Loucy (cell line): ENCODE data around the gene ASB1.

Experiments used
- H2AFZ ChIP-seq: fragments of 200-600 bp; sonication (generic); 2 replicates; pipeline ENCODE4 v1.6.0; 2016; ENCODE audit warnings: antibody characterized with exemption, mild to moderate bottlenecking, low read length, moderate library complexity
- H3F3A ChIP-seq: fragments of 200-600 bp; 2 replicates; pipeline ENCODE4 v1.6.0; 2016; ENCODE audit warnings: antibody characterized with exemption, low read depth, mild to moderate bottlenecking
- H3K27me3 ChIP-seq: fragments of 200-600 bp; sonication (generic); 2 replicates; pipeline ENCODE4 v1.6.1; 2014; ENCODE audit warnings: low read length, mild to moderate bottlenecking; ENCODE audit not compliant: insufficient read depth, poor library complexity, severe bottlenecking
- H3K36me3 ChIP-seq: fragments of 200-600 bp; sonication (generic); 2 replicates; pipeline ENCODE4 v1.6.1; 2016; ENCODE audit warnings: low read length; ENCODE audit not compliant: insufficient read depth
- H3K4me1 ChIP-seq: fragments of 200-600 bp; sonication (generic); 2 replicates; pipeline ENCODE4 v1.5.1; 2014; ENCODE audit warnings: low read length, mild to moderate bottlenecking; ENCODE audit not compliant: insufficient read depth, poor library complexity, severe bottlenecking
- H3K4me2 ChIP-seq: fragments of 200-600 bp; sonication (generic); 2 replicates; pipeline ENCODE4 v1.6.0; 2014; ENCODE audit warnings: antibody characterized with exemption, low read length, low read depth, mild to moderate bottlenecking; ENCODE audit not compliant: poor library complexity, severe bottlenecking
- H3K4me3 ChIP-seq: fragments of 200-600 bp; sonication (generic); 2 replicates; pipeline ENCODE4 v1.5.1; 2014; ENCODE audit warnings: low read length, mild to moderate bottlenecking, mixed read lengths; ENCODE audit not compliant: poor library complexity, severe bottlenecking
- H3K79me2 ChIP-seq: fragments of 200-600 bp; sonication (generic); 2 replicates; pipeline ENCODE4 v1.6.1; 2014; ENCODE audit warnings: low read length; ENCODE audit not compliant: insufficient read depth
- H3K9ac ChIP-seq: fragments of 200-600 bp; sonication (generic); 2 replicates; pipeline ENCODE4 v1.6.0; 2014; ENCODE audit warnings: mild to moderate bottlenecking, low read depth, low read length, moderate library complexity; ENCODE audit not compliant: poor library complexity, severe bottlenecking
- H3K9me2 ChIP-seq: fragments of 200-600 bp; sonication (generic); replicated peaks from 2 replicates; pipeline ENCODE4 v1.6.1; 2016; ENCODE audit warnings: low read depth, low read length, mixed read lengths
- H3K9me3 ChIP-seq: fragments of 200-600 bp; sonication (generic); 2 replicates; pipeline ENCODE4 v1.6.1; 2014; ENCODE audit warnings: mild to moderate bottlenecking, antibody characterized with exemption, low read length, low read depth; ENCODE audit not compliant: insufficient read depth
- H4K20me1 ChIP-seq: fragments of 200-600 bp; sonication (generic); 2 replicates; pipeline ENCODE4 v1.6.0; 2014; ENCODE audit warnings: antibody characterized with exemption, low read length, mild to moderate bottlenecking; ENCODE audit not compliant: insufficient read depth, poor library complexity, severe bottlenecking
- EZH2phosphoT487 ChIP-seq: fragments of 200-600 bp; IDR thresholded peaks from 2 replicates; pipeline ENCODE4 v1.6.1; 2018; ENCODE audit warnings: antibody characterized with exemption, mild to moderate bottlenecking, moderate library complexity, borderline replicate concordance
- TF ChIP-seq, protein P1 (sequence below): fragments of 200-600 bp; sonication (generic); conservative IDR thresholded peaks from 2 replicates; pipeline ENCODE4 v1.5.1; 2014; ENCODE audit warnings: mild to moderate bottlenecking, antibody characterized with exemption, low read length

The ASB1 gene

DNA sequence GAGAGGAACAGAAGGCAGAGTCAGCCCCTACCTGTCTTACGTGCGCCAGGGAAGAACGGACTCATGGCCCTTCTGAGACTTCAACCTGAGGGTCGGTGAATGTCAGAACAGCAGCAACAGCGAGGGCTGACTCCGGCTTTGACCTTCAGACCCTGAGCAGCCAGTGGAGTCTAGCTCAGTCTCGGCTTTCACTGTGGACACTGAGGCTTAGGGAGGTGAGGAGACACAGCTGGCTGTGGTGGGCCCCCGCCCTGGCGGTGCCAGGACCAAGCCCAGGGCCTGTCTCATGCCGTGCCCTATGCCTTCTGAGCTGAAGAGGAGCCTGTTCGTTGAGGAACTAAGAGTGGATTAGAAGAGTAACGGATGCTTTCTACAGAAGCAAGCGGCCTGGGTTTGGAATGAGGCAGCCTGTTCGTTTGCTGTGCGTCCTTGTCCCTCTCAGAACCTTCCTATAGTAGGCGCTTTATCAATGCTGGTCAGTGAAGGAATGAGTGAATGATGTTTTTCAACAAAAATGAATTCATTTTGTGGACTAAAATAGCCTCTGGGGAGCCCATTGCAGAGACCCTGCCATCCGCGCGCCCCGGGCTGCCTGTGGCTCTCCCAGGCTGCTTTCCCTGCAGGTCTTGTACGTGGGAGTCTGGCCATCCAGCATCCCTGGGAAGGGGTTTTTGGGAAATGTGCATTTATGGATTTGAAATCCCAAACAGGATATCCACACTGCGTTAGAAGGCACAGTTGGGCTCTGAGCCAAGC lies 38.9 kb downstream of the ASB1 start:
- H3K9me2 ChIP-seq = no peaks in the 10 kb centered on the region
- H3K4me3 ChIP-seq = no peak overlapping the region
- H3K79me2 ChIP-seq = no peaks in the 10 kb centered on the region
- H3K27me3 ChIP-seq = no peaks in the 10 kb centered on the region
- H3K36me3 ChIP-seq = no peaks in the 10 kb centered on the region
- H3K9ac ChIP-seq = no peak overlapping the region
- no peak overlapping the region for H3K4me2 ChIP-seq
- H3K9me3 ChIP-seq = peaks cover 8% of the 10 kb centered on the region; the same call in 1 of the 2 replicates
- H3F3A ChIP-seq = no peaks in the 10 kb centered on the region
- no peaks in the 10 kb centered on the region for H3K4me1 ChIP-seq
- no peak for TF ChIP-seq EZH2phosphoT487
- TF ChIP-seq, protein P1, sequence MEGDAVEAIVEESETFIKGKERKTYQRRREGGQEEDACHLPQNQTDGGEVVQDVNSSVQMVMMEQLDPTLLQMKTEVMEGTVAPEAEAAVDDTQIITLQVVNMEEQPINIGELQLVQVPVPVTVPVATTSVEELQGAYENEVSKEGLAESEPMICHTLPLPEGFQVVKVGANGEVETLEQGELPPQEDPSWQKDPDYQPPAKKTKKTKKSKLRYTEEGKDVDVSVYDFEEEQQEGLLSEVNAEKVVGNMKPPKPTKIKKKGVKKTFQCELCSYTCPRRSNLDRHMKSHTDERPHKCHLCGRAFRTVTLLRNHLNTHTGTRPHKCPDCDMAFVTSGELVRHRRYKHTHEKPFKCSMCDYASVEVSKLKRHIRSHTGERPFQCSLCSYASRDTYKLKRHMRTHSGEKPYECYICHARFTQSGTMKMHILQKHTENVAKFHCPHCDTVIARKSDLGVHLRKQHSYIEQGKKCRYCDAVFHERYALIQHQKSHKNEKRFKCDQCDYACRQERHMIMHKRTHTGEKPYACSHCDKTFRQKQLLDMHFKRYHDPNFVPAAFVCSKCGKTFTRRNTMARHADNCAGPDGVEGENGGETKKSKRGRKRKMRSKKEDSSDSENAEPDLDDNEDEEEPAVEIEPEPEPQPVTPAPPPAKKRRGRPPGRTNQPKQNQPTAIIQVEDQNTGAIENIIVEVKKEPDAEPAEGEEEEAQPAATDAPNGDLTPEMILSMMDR = no peak
- no peak overlapping the region for H2AFZ ChIP-seq
- no peaks in the 10 kb centered on the region for H4K20me1 ChIP-seq

DNA sequence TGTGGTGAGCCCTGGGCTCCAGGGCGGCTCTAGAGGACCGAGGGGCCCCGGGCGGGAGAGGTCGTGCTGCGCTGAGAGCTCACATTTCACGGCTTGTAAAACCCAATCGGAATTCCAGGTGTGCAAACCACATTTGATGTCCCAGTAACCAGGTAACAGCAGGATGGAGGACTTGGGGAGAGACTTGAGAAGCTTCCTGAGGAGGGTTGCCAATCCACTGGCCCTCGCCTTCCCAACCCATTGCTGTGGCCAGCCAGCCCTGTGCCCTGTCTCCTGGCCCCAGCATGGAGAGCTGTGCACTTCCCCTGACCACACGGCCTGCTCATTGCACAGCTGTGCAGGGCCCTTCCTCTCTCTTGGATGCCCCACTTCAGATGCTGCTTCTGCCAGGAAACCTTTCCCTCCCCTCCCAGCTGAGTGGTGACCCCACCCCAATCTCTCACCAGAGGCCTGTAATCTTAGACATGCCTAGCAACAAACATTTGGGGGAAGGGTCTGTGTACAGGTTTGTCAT lies 39.6 kb downstream of the ASB1 start:
- peaks cover 8% of the 10 kb centered on the region; the same call in 1 of the 2 replicates for H3K9me3 ChIP-seq
- no peaks in the 10 kb centered on the region for H3K4me1 ChIP-seq
- no peaks in the 10 kb centered on the region for H4K20me1 ChIP-seq
- no peaks in the 10 kb centered on the region for H3K36me3 ChIP-seq
- H3K4me2 ChIP-seq = no peak overlapping the region
- H2AFZ ChIP-seq = no peak overlapping the region
- no peaks in the 10 kb centered on the region for H3K27me3 ChIP-seq
- H3F3A ChIP-seq = no peaks in the 10 kb centered on the region
- TF ChIP-seq EZH2phosphoT487 = no peak
- TF ChIP-seq, protein P1 = no peak
- H3K4me3 ChIP-seq = no peak overlapping the region
- H3K79me2 ChIP-seq = no peaks in the 10 kb centered on the region
- no peak overlapping the region for H3K9ac ChIP-seq
- H3K9me2 ChIP-seq = no peaks in the 10 kb centered on the region

GRCh38 chr2:238467062-238467461 lies 40.3 kb downstream of the ASB1 start:
- H3K36me3 ChIP-seq = no peaks in the 10 kb centered on the region
- no peaks in the 10 kb centered on the region for H3K27me3 ChIP-seq
- H3K9me2 ChIP-seq = no peaks in the 10 kb centered on the region
- no peaks in the 10 kb centered on the region for H3F3A ChIP-seq
- TF ChIP-seq, protein P1 = no peak
- TF ChIP-seq EZH2phosphoT487 = no peak
- H2AFZ ChIP-seq = no peak overlapping the region
- no peak overlapping the region for H3K4me3 ChIP-seq
- peaks cover 11% of the 10 kb centered on the region for H3K9me3 ChIP-seq
- H3K9ac ChIP-seq = no peak overlapping the region
- H4K20me1 ChIP-seq = no peaks in the 10 kb centered on the region
- no peaks in the 10 kb centered on the region for H3K79me2 ChIP-seq
- H3K4me2 ChIP-seq = no peak overlapping the region
- no peaks in the 10 kb centered on the region for H3K4me1 ChIP-seq
